Jurkat, Clone E6-1 (cell line): Measurements from ENCODE around the gene DUOX1.

ENCODE experiments used
- DNase-seq: peaks from one replicate; pipeline ENCODE4 v3.0.0-alpha.2; 2011; ENCODE audit warnings: low read depth, low spot score
- H3K4me3 ChIP-seq: 2 replicates; pipeline ENCODE4 v1.5.1; 2011; ENCODE audit warnings: mild to moderate bottlenecking, low read length, control low read depth, moderate library complexity

Gene DUOX1

DNA sequence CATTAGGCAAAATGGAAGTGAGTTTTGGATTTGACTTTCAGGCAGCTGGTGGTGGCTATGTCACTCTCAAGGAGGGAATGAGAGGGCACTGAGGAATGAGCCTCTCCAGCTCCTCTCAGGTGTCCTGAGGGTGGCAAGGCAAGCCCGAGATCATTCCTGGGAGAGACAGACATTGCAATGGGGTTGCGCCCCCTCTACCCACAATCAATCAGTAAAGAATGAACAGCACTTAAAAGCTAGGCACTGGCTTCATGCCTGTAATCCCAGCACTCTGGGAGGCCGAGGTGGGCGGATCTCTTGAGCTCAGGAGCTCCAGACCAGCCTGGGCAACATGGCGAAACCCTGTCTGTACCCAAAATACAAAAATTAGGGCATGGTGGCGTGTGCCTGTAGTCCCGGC, 72.1 kb downstream of the DUOX1 start:
- no peak overlapping the region for H3K4me3 ChIP-seq
- no peak for DNase-seq

DNA sequence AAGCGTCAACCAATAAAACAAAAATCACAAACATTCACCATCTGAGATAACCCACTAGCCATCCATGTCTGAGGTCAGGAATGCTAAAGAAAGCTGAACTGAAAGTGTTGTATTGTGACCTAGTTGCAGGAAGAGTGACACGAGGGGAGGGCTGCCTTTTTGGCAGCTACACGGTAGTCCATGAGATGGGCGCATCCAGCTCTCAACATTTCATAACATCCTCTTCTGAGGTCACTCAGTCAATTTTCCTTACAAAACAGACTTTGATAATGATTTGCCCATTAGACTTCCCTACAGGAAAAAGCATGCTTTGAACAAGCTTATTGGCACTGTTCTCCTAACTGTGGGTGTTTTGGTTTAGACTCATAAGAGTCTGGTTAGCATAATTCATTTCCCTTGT, 73.4 kb downstream of the DUOX1 start:
- no peak for DNase-seq

DNA sequence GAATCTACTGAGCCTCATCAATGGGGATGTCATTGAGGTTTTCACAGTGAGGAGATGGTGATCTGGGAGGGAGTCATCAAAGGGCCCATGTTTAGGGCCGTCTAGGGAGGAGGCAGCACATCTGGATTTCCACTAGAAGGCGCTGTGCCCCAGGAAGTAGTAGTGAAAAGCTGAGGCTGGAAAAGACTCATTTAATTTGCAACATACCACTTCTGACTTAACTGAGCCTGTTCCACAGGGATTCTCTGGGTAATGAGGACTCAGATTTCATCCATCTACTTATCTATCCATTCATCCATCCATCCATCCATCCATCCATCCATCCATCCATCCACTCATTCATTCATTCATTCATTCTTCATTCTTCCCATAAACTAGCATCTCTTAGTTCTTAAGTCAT, 75.4 kb downstream of the DUOX1 start:
- DNase-seq, result peak; percentile 66
- no peak overlapping the region for H3K4me3 ChIP-seq

More for the DNA sequence above, 73.4 kb downstream of the DUOX1 start:
- no peak overlapping the region for H3K4me3 ChIP-seq

DNA sequence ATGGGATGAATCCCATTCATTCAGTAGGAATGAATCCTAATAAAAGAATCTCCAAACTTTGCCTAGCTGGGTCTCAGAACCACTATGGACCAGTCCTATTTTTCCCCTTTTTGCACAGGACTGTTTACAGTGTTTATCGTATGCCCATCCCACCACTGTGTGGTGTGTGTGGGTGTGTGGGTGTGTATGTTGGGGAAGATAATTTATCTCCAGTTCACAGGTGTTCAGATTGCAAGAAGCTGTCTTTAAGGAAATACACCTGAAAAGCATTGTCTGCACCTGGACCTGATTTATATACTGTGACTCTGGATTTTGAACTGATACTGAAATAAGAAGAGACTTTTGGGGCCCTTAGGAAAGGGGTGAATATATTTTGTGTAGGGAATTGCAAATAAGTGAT, 82.7 kb downstream of the DUOX1 start:
- no peak overlapping the region for H3K4me3 ChIP-seq
- no peak for DNase-seq
